GM12878 (cell line): ENCODE data around the gene SENP5. TPM values are rescaled to one million over a fixed set of nuclear protein-coding genes. Genes with fewer than 3 reads are reported as not detected.

ENCODE experiments used
- ATAC-seq: fragments of 200-7000 bp; cut with Tn5 transposase; 3 replicates; pipeline ENCODE4 v1.9.1; 2020; ENCODE audit warnings: mild to moderate bottlenecking, moderate library complexity
- BruUV-seq: library from RNA; stranded (reverse); fragments of 400-500 nt; replicated peaks from 2 replicates; lab custom pipeline; 2021; lab: Mats Ljungman, UMichigan
- CTCF ChIA-PET: fragments of 300-600 bp; sonication (Branson Sonifier 250); formaldehyde crosslinking; extraction: SDS; loops from one replicate; lab custom pipeline; 2021; ENCODE audit warnings: inconsistent platforms; lab: Yijun Ruan, JAX
- POLR2A ChIA-PET: fragments of 350-600 bp; formaldehyde crosslinking; extraction: SDS; loops from one replicate; lab custom pipeline; 2021; ENCODE audit warnings: inconsistent platforms; lab: Charles Lee
- RAD21 ChIA-PET: fragments of 300-600 bp; sonication (Branson Sonifier 250); formaldehyde crosslinking; loops from one replicate; lab custom pipeline; 2023; ENCODE audit warnings: antibody characterized with exemption; ENCODE audit not compliant: unreplicated experiment; lab: Charles Lee
- SMC1A ChIA-PET: fragments of 300-600 bp; sonication (Branson Sonifier 250); formaldehyde crosslinking; loops from one replicate; lab custom pipeline; 2023; ENCODE audit not compliant: unreplicated experiment, uncharacterized antibody; lab: Charles Lee
- DNase-seq: peaks from one replicate; pipeline ENCODE4 v3.0.0-alpha.2; 2011; ENCODE audit warnings: low read depth, low spot score
- FAIRE-seq: peaks from 3 replicates; lab custom pipeline; 2011; peaks lifted over from hg19 to GRCh38; lab: Jason Lieb, UNC
- H2AFZ ChIP-seq: 2 replicates; pipeline ENCODE4 v1.6.0; 2011; ENCODE audit warnings: low read depth, low read length, control low read depth; ENCODE audit not compliant: control insufficient read depth
- H3K27ac ChIP-seq: 2 replicates; pipeline ENCODE4 v1.5.1; 2011; ENCODE audit warnings: control low read depth; ENCODE audit not compliant: control insufficient read depth, insufficient read depth
- H3K27me3 ChIP-seq, 2 experiments: replicated peaks in 1 of 2; 2 replicates each; pipeline versions ENCODE4 v1.6.0 to v1.6.1; 2011; ENCODE audit warnings: low read length in 1 of 2; ENCODE audit not compliant: control insufficient read depth in 2 of 2, insufficient read depth in 2 of 2
- H3K36me3 ChIP-seq, 2 experiments: 2 replicates each; pipeline ENCODE4 v1.5.1; 2011; ENCODE audit warnings: low read length in 1 of 2; ENCODE audit not compliant: control insufficient read depth in 2 of 2, insufficient read depth in 2 of 2
- H3K4me1 ChIP-seq: 2 replicates; pipeline ENCODE4 v1.6.1; 2011; ENCODE audit warnings: mild to moderate bottlenecking, low read length, moderate library complexity, mixed read lengths; ENCODE audit not compliant: control insufficient read depth, insufficient read depth
- H3K4me2 ChIP-seq: 2 replicates; pipeline ENCODE4 v1.6.0; 2011; ENCODE audit warnings: control low read depth; ENCODE audit not compliant: control insufficient read depth, insufficient read depth
- H3K4me3 ChIP-seq: fragments of 200-600 bp; sonication (generic); 2 replicates; pipeline ENCODE4 v1.5.1; 2016
- H3K79me2 ChIP-seq: 2 replicates; pipeline ENCODE4 v1.6.0; 2011; ENCODE audit warnings: low read length; ENCODE audit not compliant: control insufficient read depth, insufficient read depth
- H3K9ac ChIP-seq: 2 replicates; pipeline ENCODE4 v1.8.0; 2011; ENCODE audit warnings: low read length, control low read depth, mixed read lengths; ENCODE audit not compliant: control insufficient read depth, insufficient read depth
- H3K9me3 ChIP-seq: replicated peaks from 3 replicates; pipeline ENCODE4 v1.5.1; 2011; ENCODE audit warnings: mild to moderate bottlenecking, low read length; ENCODE audit not compliant: control insufficient read depth, insufficient read depth
- H4K20me1 ChIP-seq: 2 replicates; pipeline ENCODE4 v1.6.0; 2011; ENCODE audit not compliant: control insufficient read depth, insufficient read depth
- HCFC1 ChIP-seq: fragments of 150-350 bp; IDR thresholded peaks from 2 replicates; pipeline ENCODE4 v1.6.1; 2014; ENCODE audit warnings: low read length
- RBBP5 ChIP-seq: fragments of 200-600 bp; sonication (generic); conservative IDR thresholded peaks from 2 replicates; pipeline ENCODE4 v1.6.1; 2016
- WGBS: methylation state at CpG from one replicate; pipeline ENCODE4 v1.1.6; 2016; ENCODE audit warnings: low lambda C conversion rate; ENCODE audit not compliant: insufficient replicate concordance, insufficient coverage; ENCODE audit errors: missing lambda C conversion rate; 5-methylcytosine and 5-hydroxymethylcytosine counted together
- in situ Hi-C: fragments of 300-500 bp; cut with MboI; formaldehyde crosslinking; loops from 9 replicates; pipeline ENCODE4 v1.14.3; 2018; ENCODE audit warnings: mixed read lengths
- intact Hi-C: fragments of 100-400 bp; cut with micrococcal nuclease; formaldehyde crosslinking; loops from one replicate; pipeline ENCODE4 v1.14.2; 2022; ENCODE audit not compliant: unreplicated experiment
- polyA plus RNA-seq, 11 experiments: library from polyadenylated mRNA; depleted of rRNA in 4 of 11; unstranded in 6 of 11; stranded (reverse) in 5 of 11; fragments of >200 nt; fragmentation: Nextera tagmentation in 4 of 11; fragmentation: Illumina TruSeq in 1 of 11; extraction: Ambion mirVana in 4 of 11; extraction: Trizol in 1 of 11; gene quantifications; 1 replicate in 1 of 11; 2 replicates in 10 of 11; pipeline versions ENCODE4 v1.2.1 to v1.2.3, GENCODE V29; 2011 to 2016; ENCODE audit warnings: inconsistent platforms in 2 of 11, missing spikeins in 2 of 11, low read depth in 1 of 11
- total RNA-seq, 4 experiments: library from RNA; depleted of rRNA in 3 of 4; stranded (reverse); fragments of >200 nt in 3 of 4; fragmentation: Illumina TruSeq in 1 of 4; extraction: Trizol in 1 of 4; gene quantifications; 2 replicates each; pipeline versions ENCODE4 v1.2.1 to v1.2.3, GENCODE V29; 2013 to 2021
- TF ChIP-seq, protein P1 (sequence below): fragments of 450-650 bp; IDR thresholded peaks from 2 replicates; pipeline ENCODE4 v1.6.1; 2017; ENCODE audit warnings: mild to moderate bottlenecking, moderate library complexity
- TF ChIP-seq, protein P2 (sequence below): fragments of 450-650 bp; IDR thresholded peaks from 2 replicates; pipeline ENCODE4 v1.6.1; 2016; ENCODE audit warnings: mild to moderate bottlenecking, moderate library complexity, borderline replicate concordance
- TF ChIP-seq, protein P3 (sequence below): fragments of 450-650 bp; IDR thresholded peaks from 2 replicates; pipeline ENCODE4 v1.6.1; 2017; ENCODE audit warnings: low read depth, mild to moderate bottlenecking, moderate library complexity
- TF ChIP-seq, protein P4 (sequence below): fragments of 450-650 bp; formaldehyde crosslinking; IDR thresholded peaks from 2 replicates; pipeline ENCODE4 v1.5.0; 2022; ENCODE audit warnings: mild to moderate bottlenecking, missing genetic modification characterization
- TF ChIP-seq, protein P5 (sequence below): fragments of 450-650 bp; IDR thresholded peaks from 2 replicates; pipeline ENCODE4 v1.6.1; 2017; ENCODE audit warnings: mild to moderate bottlenecking, low read depth, inconsistent platforms; ENCODE audit not compliant: poor library complexity, severe bottlenecking

The SENP5 gene
- total and polyA plus RNA-seq, 10 of the 15 experiments (the other 5 are each of a cell fraction or from before 2014, with no cell fraction given), result 6.4 to 28.4 (median 15.6) TPM

DNA sequence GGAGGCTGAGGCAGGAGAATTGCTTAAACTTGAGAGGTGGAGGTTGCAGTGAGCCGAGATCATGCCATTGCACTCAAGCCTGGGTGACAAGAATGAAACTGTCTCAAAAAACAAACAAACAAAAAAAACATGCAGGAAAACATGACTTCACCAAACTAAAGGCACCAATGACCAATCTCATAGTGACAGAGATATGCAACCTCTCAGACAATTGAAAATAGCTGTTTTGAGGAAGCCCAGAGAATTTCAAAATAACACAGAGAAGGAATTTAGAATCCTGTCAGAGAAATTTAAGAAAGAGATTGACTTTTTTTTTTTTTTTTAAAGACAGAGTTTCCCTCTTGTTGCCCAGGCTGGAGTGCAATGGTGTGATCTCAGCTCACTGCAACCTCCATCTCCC, 48.5 kb downstream of the SENP5 start:
- TF ChIP-seq HCFC1 (no peak), RBBP5 (no peak)
- TF ChIP-seq, protein P1, sequence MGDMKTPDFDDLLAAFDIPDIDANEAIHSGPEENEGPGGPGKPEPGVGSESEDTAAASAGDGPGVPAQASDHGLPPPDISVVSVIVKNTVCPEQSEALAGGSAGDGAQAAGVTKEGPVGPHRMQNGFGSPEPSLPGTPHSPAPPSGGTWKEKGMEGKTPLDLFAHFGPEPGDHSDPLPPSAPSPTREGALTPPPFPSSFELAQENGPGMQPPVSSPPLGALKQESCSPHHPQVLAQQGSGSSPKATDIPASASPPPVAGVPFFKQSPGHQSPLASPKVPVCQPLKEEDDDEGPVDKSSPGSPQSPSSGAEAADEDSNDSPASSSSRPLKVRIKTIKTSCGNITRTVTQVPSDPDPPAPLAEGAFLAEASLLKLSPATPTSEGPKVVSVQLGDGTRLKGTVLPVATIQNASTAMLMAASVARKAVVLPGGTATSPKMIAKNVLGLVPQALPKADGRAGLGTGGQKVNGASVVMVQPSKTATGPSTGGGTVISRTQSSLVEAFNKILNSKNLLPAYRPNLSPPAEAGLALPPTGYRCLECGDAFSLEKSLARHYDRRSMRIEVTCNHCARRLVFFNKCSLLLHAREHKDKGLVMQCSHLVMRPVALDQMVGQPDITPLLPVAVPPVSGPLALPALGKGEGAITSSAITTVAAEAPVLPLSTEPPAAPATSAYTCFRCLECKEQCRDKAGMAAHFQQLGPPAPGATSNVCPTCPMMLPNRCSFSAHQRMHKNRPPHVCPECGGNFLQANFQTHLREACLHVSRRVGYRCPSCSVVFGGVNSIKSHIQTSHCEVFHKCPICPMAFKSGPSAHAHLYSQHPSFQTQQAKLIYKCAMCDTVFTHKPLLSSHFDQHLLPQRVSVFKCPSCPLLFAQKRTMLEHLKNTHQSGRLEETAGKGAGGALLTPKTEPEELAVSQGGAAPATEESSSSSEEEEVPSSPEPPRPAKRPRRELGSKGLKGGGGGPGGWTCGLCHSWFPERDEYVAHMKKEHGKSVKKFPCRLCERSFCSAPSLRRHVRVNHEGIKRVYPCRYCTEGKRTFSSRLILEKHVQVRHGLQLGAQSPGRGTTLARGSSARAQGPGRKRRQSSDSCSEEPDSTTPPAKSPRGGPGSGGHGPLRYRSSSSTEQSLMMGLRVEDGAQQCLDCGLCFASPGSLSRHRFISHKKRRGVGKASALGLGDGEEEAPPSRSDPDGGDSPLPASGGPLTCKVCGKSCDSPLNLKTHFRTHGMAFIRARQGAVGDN, result no peak
- TF ChIP-seq, protein P2, sequence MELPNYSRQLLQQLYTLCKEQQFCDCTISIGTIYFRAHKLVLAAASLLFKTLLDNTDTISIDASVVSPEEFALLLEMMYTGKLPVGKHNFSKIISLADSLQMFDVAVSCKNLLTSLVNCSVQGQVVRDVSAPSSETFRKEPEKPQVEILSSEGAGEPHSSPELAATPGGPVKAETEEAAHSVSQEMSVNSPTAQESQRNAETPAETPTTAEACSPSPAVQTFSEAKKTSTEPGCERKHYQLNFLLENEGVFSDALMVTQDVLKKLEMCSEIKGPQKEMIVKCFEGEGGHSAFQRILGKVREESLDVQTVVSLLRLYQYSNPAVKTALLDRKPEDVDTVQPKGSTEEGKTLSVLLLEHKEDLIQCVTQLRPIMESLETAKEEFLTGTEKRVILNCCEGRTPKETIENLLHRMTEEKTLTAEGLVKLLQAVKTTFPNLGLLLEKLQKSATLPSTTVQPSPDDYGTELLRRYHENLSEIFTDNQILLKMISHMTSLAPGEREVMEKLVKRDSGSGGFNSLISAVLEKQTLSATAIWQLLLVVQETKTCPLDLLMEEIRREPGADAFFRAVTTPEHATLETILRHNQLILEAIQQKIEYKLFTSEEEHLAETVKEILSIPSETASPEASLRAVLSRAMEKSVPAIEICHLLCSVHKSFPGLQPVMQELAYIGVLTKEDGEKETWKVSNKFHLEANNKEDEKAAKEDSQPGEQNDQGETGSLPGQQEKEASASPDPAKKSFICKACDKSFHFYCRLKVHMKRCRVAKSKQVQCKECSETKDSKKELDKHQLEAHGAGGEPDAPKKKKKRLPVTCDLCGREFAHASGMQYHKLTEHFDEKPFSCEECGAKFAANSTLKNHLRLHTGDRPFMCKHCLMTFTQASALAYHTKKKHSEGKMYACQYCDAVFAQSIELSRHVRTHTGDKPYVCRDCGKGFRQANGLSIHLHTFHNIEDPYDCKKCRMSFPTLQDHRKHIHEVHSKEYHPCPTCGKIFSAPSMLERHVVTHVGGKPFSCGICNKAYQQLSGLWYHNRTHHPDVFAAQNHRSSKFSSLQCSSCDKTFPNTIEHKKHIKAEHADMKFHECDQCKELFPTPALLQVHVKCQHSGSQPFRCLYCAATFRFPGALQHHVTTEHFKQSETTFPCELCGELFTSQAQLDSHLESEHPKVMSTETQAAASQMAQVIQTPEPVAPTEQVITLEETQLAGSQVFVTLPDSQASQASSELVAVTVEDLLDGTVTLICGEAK, result no peak
- TF ChIP-seq, protein P3, sequence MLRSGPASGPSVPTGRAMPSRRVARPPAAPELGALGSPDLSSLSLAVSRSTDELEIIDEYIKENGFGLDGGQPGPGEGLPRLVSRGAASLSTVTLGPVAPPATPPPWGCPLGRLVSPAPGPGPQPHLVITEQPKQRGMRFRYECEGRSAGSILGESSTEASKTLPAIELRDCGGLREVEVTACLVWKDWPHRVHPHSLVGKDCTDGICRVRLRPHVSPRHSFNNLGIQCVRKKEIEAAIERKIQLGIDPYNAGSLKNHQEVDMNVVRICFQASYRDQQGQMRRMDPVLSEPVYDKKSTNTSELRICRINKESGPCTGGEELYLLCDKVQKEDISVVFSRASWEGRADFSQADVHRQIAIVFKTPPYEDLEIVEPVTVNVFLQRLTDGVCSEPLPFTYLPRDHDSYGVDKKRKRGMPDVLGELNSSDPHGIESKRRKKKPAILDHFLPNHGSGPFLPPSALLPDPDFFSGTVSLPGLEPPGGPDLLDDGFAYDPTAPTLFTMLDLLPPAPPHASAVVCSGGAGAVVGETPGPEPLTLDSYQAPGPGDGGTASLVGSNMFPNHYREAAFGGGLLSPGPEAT, result no peak
- TF ChIP-seq, protein P4, sequence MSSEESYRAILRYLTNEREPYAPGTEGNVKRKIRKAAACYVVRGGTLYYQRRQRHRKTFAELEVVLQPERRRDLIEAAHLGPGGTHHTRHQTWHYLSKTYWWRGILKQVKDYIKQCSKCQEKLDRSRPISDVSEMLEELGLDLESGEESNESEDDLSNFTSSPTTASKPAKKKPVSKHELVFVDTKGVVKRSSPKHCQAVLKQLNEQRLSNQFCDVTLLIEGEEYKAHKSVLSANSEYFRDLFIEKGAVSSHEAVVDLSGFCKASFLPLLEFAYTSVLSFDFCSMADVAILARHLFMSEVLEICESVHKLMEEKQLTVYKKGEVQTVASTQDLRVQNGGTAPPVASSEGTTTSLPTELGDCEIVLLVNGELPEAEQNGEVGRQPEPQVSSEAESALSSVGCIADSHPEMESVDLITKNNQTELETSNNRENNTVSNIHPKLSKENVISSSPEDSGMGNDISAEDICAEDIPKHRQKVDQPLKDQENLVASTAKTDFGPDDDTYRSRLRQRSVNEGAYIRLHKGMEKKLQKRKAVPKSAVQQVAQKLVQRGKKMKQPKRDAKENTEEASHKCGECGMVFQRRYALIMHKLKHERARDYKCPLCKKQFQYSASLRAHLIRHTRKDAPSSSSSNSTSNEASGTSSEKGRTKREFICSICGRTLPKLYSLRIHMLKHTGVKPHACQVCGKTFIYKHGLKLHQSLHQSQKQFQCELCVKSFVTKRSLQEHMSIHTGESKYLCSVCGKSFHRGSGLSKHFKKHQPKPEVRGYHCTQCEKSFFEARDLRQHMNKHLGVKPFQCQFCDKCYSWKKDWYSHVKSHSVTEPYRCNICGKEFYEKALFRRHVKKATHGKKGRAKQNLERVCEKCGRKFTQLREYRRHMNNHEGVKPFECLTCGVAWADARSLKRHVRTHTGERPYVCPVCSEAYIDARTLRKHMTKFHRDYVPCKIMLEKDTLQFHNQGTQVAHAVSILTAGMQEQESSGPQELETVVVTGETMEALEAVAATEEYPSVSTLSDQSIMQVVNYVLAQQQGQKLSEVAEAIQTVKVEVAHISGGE (CRISPR knock-in tag), result no peak
- TF ChIP-seq, protein P5, sequence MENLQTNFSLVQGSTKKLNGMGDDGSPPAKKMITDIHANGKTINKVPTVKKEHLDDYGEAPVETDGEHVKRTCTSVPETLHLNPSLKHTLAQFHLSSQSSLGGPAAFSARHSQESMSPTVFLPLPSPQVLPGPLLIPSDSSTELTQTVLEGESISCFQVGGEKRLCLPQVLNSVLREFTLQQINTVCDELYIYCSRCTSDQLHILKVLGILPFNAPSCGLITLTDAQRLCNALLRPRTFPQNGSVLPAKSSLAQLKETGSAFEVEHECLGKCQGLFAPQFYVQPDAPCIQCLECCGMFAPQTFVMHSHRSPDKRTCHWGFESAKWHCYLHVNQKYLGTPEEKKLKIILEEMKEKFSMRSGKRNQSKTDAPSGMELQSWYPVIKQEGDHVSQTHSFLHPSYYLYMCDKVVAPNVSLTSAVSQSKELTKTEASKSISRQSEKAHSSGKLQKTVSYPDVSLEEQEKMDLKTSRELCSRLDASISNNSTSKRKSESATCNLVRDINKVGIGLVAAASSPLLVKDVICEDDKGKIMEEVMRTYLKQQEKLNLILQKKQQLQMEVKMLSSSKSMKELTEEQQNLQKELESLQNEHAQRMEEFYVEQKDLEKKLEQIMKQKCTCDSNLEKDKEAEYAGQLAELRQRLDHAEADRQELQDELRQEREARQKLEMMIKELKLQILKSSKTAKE, result no peak
- TF ChIP-seq, all 136 proteins: peak for 0
- in situ Hi-C loops, result no loop called here
- ChIA-PET SMC1A (no interaction called here), CTCF (interaction anchor here (0.8 kb wide), 1 partner anchor 79 kb away, joined by 4 read pairs; no protein-coding TSS in a partner anchor), POLR2A (no interaction called here), RAD21 (no interaction called here)
- H4K20me1 ChIP-seq, result no peaks in the 10 kb centered on the region
- no peaks in the 10 kb centered on the region; the same call in 2 of the 3 replicates for H3K9me3 ChIP-seq
- peaks cover 4% of the 10 kb centered on the region; the same call in 1 of the 2 replicates for H3K4me1 ChIP-seq
- no peak overlapping the region for H3K4me3 ChIP-seq
- H2AFZ ChIP-seq, result no peak overlapping the region
- H3K36me3 ChIP-seq, result peaks cover 2 to 7% of the 10 kb centered on the region in 2 experiments; a peak in 3 of 4 replicates
- intact Hi-C loops, result no loop called here
- no peaks in the 10 kb centered on the region for H3K79me2 ChIP-seq
- DNase-seq (no peak), FAIRE-seq (no peak), ATAC-seq (no peak)
- WGBS, result 100% methylated on average over 1 of the region's 1 CpG
- no peak overlapping the region for H3K4me2 ChIP-seq
- H3K27me3 ChIP-seq, result no peaks in the 10 kb centered on the region
- no peak overlapping the region for H3K27ac ChIP-seq
- BruUV-seq, result no TSS peak
- no peak overlapping the region for H3K9ac ChIP-seq
